ENCODE results near the gene SNX8.

SNX8 gene

DNA sequence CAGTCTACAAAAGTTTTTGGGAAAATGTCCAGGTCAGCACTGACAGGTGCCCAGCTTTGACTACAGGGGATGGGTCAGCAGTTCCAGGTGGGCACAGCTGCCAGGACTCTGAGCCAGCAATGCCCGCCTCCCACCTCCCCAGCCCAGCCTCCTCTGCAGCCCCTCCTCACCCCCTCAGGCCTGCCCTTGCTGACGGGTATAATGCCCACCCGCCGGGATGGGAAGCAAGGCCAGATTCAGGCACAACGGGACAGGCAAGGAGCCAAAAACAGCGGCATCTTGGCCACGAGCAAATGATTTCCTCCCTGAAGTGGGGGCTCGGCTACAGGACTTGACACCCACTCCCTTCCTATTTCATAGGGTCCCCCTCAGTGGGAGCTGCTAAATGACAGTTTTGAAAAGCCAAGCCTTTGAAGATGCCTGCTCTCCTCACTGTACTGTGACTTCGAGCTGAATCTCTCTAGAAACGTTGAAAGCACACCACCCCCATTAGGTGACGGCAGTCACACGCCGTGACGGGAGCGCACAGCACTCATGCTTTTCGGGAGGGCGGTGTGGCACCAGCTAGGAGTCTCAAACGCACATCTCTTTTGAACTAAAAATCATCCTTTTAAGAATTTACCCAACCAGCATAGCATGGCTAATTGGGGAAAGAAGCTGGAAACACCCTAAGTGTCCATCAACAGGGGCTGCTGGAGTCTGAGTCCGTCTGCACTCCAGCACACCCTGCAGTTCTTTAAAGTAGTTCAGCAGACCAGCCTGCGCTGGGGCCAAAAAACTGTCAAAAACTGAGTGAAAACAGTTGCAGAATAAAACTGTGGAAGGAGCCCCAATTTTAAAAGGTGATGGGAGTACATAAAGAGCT, 111.1 kb downstream of the SNX8 start:
- DNase-seq (ENCODE audit: low spot score): no peak

DNA sequence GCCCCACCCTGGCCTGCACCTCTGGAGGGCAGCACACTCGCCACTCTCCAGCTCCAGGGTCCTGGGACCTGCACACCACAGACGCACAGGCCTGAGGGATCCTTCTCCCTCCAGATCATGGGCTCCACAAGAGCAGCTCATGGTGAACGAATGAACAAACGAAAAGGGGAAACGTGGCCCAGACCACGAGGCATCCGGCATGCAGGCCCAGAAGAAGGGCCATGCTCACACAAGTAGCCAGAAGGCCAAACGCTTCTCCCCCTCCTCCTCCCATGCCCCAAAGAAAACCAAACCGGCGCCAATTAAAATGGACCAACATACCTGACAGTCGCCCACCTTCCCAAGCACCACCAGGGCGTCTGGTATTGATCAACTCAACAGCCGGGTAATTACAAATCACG, 111.9 kb downstream of the SNX8 start:
- DNase-seq (ENCODE audit: low spot score): no peak

Measured in D341Med (cell line).